Sigmoid colon (tissue), 7 donors: ENCODE measurements around the gene HNRNPAB. TPM values are rescaled to one million over a fixed set of nuclear protein-coding genes. Genes with fewer than 3 reads are reported as not detected.

ENCODE experiments used
- DNase-seq: peaks from one replicate; pipeline ENCODE4 v3.0.0-alpha.2; 2019
- H3K27ac ChIP-seq, 4 donors: fragments of 200-600 bp; sonication (generic); one replicate each; pipeline ENCODE4 v1.5.1; 2016 to 2019; ENCODE audit warnings: mild to moderate bottlenecking in 1 of 4
- H3K27me3 ChIP-seq, 3 donors: fragments of 200-600 bp; sonication (generic); one replicate each; pipeline ENCODE4 v1.5.1; 2019; ENCODE audit warnings: mild to moderate bottlenecking in 1 of 3
- H3K36me3 ChIP-seq, 4 donors: fragments of 200-600 bp; sonication (generic); one replicate each; pipeline ENCODE4 v1.5.1; 2016 to 2019
- H3K4me1 ChIP-seq, 4 donors: fragments of 200-600 bp; sonication (generic); one replicate each; pipeline ENCODE4 v1.5.1; 2017 to 2019
- H3K4me3 ChIP-seq, 4 donors: fragments of 200-600 bp; sonication (generic); one replicate each; pipeline ENCODE4 v1.5.1; 2017 to 2019; ENCODE audit warnings: mild to moderate bottlenecking in 2 of 4, moderate library complexity in 1 of 4
- H3K9me3 ChIP-seq, 4 donors: fragments of 200-600 bp in 3 of 4; sonication (generic) in 3 of 4; one replicate each; pipeline versions ENCODE4 v1.5.1 to v1.6.1; 2013 to 2019
- CTCF ChIP-seq, 4 experiments: fragments of 450-650 bp in 3 of 4; fragments of 200-600 bp in 1 of 4; IDR thresholded peaks; one replicate each; pipeline ENCODE4 v1.5.1; 2016 to 2019; ENCODE audit warnings: antibody characterized with exemption in 4 of 4, mild to moderate bottlenecking in 3 of 4, moderate library complexity in 2 of 4
- EP300 ChIP-seq, 4 donors: sonication (generic); formaldehyde crosslinking; IDR thresholded peaks; one replicate each; pipeline ENCODE4 v1.6.1; 2017; ENCODE audit warnings: antibody characterized with exemption in 4 of 4
- POLR2A ChIP-seq, 2 donors: fragments of 450-650 bp; IDR thresholded peaks; one replicate each; pipeline ENCODE4 v1.6.1; 2016; ENCODE audit warnings: antibody characterized with exemption in 2 of 2, mild to moderate bottlenecking in 2 of 2, moderate library complexity in 2 of 2
- POLR2AphosphoS5 ChIP-seq, 4 donors: sonication (generic); formaldehyde crosslinking; IDR thresholded peaks; one replicate each; pipeline ENCODE4 v1.6.1; 2017; ENCODE audit warnings: antibody characterized with exemption in 4 of 4
- WGBS, 2 donors: extraction: QIAGEN DNeasy Blood & Tissue Kit; methylation state at CpG; one replicate each; pipeline ENCODE4 v1.1.7; 2013; 5-methylcytosine and 5-hydroxymethylcytosine counted together
- intact Hi-C: fragments of 100-400 bp; cut with DNase I; formaldehyde crosslinking; loops from one replicate; pipeline ENCODE4 v1.15.1; 2023
- polyA plus RNA-seq, 3 donors: library from polyadenylated mRNA; stranded (reverse); fragments of 200-250 nt; gene quantifications; one replicate each; pipeline ENCODE4 v1.2.3, GENCODE V29; 2013
- total RNA-seq, 4 donors: library from RNA; depleted of rRNA; stranded (reverse); fragments of >200 nt; gene quantifications; one replicate each; pipeline ENCODE4 v1.1.0, GENCODE V29; 2016
- donor health status: healthy with polysubstance abuse.
- donor health status: Bipolar disorder and iron deficiency.
- donor health status: healthy.

Gene HNRNPAB
- total and polyA plus RNA-seq, 7 donors, result 77.8 to 227 (median 101) TPM

DNA sequence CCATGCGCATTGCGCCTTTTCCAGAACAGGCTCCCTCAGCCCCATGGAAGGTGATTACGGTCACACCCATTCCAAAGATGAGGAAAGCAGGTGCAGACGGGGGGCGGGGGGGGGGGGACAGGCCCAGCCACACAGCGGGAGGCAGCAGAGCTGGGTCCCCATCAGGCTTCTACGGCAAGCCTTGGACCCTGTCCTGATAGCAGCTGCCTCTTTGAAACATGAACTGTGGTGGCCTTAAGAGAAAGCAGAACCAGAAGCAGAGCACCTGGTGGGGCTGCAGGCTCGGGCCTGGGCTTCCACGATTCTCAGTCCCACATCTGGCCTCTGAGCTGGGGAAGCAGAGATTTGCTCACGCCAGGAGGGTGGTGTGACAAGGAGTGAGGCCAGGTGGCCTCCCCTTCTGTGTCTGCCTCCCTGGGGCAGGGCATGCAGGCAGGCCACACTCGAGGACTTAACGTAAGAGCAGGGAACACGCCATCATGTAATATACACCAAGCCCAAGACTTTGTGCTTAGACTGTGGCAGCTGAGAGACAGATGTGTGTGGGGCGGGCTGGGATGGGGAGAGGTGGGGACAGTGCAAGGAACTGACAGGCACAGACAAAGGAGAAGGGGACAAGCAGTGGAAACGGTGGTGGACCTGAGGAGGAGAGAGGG, 42.4 kb downstream of the HNRNPAB start:
- 55 to 71% methylated on average over 15 of the region's 15 CpGs for WGBS, 2 donors
- no peak for DNase-seq

DNA sequence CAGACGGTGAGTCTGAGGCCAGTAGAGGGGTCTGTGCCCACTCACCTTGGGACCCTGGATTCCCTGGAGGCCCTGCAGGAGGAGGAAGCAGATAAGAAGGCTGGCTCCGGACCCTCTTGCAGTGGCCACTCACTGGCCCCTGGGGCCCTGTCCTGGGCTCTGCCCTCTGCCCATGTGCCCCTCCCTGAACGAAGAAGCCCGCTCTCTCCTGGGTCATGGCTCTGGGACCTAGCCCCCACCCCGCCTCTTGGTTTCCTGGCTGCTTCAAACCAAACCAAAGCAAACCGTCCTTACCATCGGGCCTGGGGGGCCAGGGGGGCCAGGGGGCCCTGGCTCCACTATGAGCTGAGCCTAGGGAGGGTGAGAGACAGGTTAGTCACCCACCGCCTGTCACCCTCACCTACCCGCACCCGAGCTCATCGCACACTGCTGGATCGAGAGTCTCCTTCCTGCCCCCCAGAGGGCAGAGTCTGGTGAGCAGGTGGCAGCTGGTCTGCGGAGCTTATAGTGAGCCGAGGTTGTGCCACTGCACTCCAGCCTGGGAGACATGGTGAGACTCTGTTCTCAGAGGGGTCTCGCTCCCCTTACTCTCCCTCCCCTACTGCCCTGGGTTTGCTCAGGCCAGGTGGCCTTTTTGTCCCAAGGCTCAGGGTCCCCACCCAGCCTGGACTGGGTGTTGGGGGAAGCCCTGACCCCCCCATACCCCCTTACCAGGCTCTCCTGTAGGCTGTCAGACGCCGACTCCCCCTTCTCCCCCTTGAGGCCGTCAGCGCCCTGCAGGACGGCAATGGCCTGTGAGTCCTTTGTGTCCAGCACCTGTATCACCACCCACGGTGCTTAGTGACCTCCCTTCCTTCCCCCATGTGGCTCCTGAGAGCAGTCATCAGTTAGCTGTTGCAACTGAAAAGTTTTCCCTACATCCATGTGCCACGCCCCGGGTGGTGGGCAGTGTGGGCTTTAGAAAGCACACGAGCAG, 43.4 kb downstream of the HNRNPAB start:
- DNase-seq, result no peak
- Histone ChIP-seq H3K9me3 (no peaks in the 10 kb centered on the region), H3K4me3 (no peak overlapping the region), H3K27me3 (no peaks in the 10 kb centered on the region), H3K36me3 (no peaks in the 10 kb centered on the region), H3K4me1 (no peaks in the 10 kb centered on the region), H3K27ac (no peak overlapping the region)
- WGBS, 2 donors, result 69 to 78% methylated on average over 24 of the region's 24 CpGs
- no peak for TF ChIP-seq POLR2AphosphoS5 (IDR thresholded peaks at IDR 0.05)
- no peak for TF ChIP-seq POLR2A (IDR thresholded peaks at IDR 0.05)
- no peak for TF ChIP-seq EP300 (IDR thresholded peaks at IDR 0.05)
- TF ChIP-seq CTCF (IDR thresholded peaks at IDR 0.05), result no peak
- intact Hi-C loops, result no loop called here

More for the DNA sequence above, 42.4 kb downstream of the HNRNPAB start:
- Histone ChIP-seq H3K27me3 (no peaks in the 10 kb centered on the region), H3K4me1 (no peaks in the 10 kb centered on the region), H3K4me3 (no peak overlapping the region), H3K9me3 (no peaks in the 10 kb centered on the region), H3K36me3 (no peaks in the 10 kb centered on the region), H3K27ac (no peak overlapping the region)
- intact Hi-C loops, result no loop called here
- TF ChIP-seq POLR2A (IDR thresholded peaks at IDR 0.05) (no peak), POLR2AphosphoS5 (IDR thresholded peaks at IDR 0.05) (no peak), EP300 (IDR thresholded peaks at IDR 0.05) (no peak), CTCF (IDR thresholded peaks at IDR 0.05) (no peak)

DNA sequence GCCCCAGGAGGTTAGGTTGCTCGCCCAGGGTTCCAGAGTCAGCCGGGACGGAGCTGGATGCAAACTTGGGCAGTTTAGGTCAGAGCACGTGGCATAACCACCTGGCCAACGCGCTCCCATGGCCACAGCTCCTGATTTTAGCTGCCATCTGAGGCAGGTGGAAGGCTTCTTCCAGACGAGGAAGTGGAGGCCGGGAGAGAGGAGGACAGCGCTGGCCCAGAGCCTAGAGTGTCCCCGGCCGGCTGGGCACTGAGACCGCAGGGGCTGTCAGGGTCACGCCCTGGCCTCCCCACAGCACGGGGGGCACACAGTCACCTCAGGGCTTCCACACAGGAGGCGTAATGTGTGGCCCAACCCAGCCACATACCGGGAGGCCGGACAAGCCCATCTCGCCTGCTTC, 44.4 kb downstream of the HNRNPAB start:
- WGBS, 2 donors, result 87 to 89% methylated on average over 18 of the region's 18 CpGs
- intact Hi-C loops, result no loop called here

More for the DNA sequence above, 44.4 kb downstream of the HNRNPAB start:
- no peaks in the 10 kb centered on the region for H3K4me1 ChIP-seq
- no peaks in the 10 kb centered on the region for H3K9me3 ChIP-seq
- no peak overlapping the region for H3K4me3 ChIP-seq
- H3K36me3 ChIP-seq, result no peaks in the 10 kb centered on the region
- TF ChIP-seq EP300 (IDR thresholded peaks at IDR 0.05) (no peak), POLR2AphosphoS5 (IDR thresholded peaks at IDR 0.05) (no peak), CTCF (IDR thresholded peaks at IDR 0.05) (no peak), POLR2A (IDR thresholded peaks at IDR 0.05) (no peak)
- no peaks in the 10 kb centered on the region for H3K27me3 ChIP-seq
- no peak for DNase-seq
- H3K27ac ChIP-seq, result no peak overlapping the region
